ENCODE results near the gene ZNF805.
A peak's percentile ranks its signal among the peaks of the same experiment; 100 is the strongest.
"Not testable (repeated sequence)": the region's sequence is repeated elsewhere in the genome, so short reads cannot be mapped to it uniquely, and the experiment has no call there.

ZNF805 gene

DNA sequence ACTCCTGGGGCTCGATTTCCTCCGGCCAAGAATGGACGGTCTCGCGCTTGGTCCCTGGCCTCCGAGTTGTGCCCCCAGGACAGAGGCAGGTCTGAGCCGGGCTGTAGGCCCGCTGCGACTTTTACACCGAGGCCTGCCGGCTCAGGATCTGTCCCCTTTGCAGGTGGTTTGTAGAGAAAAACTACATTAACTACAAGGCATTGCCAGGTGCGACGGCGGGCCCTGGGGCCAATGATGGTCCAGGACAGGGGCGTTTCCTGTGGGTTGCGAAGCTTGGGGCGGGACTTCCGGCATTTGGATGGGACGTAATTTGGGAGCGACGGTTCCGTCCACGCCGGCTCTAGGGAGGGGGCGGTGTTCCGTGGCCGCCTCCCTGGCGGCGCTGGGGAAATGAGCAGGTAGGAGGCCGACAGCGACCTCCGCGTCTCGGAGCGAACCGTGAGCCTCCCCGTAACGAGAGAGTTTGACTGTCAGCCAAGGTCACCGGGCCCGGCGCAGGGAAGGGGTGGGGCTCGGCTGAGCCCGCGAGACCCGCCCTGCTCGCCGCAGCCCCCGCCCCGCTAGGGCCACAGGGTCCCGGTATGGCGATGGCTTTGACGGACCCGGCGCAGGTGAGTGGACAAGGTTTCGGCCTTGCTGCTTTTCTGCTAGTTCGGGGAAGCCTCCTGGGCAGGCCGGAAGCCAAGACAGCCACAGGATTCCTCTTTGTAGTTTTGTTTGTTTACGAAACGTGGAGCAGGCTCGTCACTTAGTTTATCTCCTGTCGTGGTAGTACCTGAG is at the start of gene ZNF805:
ZNF805 (plus strand) TSS at position 322 of the 780 bp plus-strand sequence; CDS start at position 582, 260 bp downstream.
- DNase-seq, result peak; percentile 98

- peak; percentile 93 for DNase-seq
Observed at GRCh38 chr19:57191141-57192076, 49.0 kb upstream of the ZNF805 start, which contains the start of gene ZNF264. ZNF264 (plus strand) TSS chr19:57191500; CDS start chr19:57191914, 414 bp downstream.

DNA sequence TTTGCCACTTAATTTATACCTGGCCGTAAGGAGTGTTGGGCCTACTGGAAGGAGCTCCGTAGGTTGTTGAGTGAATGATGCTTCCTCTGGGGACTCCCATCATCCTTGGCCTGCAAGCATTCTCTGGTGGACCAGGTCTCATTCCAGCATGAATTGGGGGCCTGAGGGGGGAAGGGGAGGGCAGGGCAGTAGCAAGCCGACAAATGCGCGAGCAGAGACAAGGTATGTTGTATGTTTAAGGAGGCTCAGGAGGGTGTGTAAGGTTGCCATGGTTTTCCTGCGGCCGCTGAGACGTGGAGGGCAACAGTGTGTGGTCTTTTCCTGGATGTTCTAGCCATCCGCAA is 48.4 kb upstream of the ZNF805 start:
- DNase-seq, result no peak

GRCh38 chr19:57192993-57193392 is 47.4 kb upstream of the ZNF805 start:
- no peak for DNase-seq

GRCh38 chr19:57197874-57198273 is 42.6 kb upstream of the ZNF805 start:
- DNase-seq, result not testable (repeated sequence)

GRCh38 chr19:57202160-57202559 is 38.3 kb upstream of the ZNF805 start:
- DNase-seq, result no peak

- DNase-seq, result no peak
Observed at GRCh38 chr19:57210381-57210780, 30.1 kb upstream of the ZNF805 start.

DNA sequence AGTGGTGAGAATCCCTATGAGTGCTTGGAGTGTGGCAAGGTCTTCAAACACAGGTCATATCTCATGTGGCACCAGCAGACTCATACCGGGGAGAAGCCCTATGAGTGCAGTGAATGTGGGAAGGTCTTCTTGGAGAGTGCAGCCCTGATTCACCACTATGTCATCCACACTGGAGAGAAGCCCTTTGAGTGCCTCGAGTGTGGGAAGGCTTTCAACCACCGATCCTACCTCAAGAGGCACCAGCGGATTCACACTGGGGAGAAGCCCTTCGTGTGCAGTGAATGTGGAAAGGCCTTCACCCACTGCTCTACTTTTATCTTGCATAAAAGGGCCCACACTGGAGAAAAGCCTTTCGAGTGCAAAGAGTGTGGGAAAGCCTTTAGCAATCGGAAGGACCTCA is 28.3 kb upstream of the ZNF805 start:
- no peak for DNase-seq

- no peak for DNase-seq
Observed at GRCh38 chr19:57227502-57227901, 12.9 kb upstream of the ZNF805 start.

- DNase-seq, result no peak
Observed at GRCh38 chr19:57231686-57232085, 8.7 kb upstream of the ZNF805 start.

GRCh38 chr19:57233207-57233606 is 7.2 kb upstream of the ZNF805 start:
- no peak for DNase-seq

- no peak for DNase-seq
Observed at GRCh38 chr19:57239982-57240310, 486 bp upstream of the ZNF805 start.

DNA sequence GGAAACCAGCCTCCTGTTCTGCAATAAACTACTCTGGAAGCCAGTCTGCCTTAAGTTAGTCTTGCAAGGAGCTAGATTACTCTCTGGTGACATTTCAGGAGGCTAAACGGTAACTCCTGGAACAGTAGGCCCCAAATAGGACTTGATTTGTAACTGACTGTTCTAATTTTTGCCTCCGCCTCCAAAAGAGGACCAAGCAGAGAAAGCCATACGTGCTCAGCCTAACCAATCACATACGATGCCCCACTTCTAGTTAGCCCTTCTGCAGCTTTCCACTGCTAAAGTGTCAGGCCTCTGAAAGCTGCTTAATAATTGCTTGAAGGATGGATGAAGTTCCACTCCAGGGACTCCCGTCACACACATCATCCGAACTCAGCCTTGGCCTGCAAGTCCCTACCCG is 744 bp downstream of the ZNF805 start:
- DNase-seq, result no peak

- DNase-seq, result no peak
Observed at GRCh38 chr19:57242821-57243220, 2.4 kb downstream of the ZNF805 start.

DNA sequence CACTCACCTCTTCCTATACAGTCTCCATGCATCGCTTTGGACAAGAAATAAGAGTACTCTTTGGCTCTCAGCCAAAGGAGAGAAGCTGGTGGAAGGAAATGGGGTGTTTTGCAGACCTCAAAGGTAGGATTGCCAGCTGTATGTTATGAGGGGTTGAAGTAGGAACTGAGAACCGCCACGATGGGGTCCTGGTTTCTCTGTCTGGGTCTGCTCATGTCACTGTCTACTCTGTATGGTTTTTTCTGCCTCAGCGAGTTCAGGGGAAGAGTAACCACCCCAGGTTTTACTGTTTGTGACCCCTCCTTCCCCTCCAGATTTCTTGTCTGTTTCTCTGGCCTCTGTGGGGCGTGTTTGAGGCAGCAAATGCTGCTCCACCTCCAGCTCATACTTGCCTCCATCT is 4.1 kb downstream of the ZNF805 start:
- DNase-seq, result no peak

DNA sequence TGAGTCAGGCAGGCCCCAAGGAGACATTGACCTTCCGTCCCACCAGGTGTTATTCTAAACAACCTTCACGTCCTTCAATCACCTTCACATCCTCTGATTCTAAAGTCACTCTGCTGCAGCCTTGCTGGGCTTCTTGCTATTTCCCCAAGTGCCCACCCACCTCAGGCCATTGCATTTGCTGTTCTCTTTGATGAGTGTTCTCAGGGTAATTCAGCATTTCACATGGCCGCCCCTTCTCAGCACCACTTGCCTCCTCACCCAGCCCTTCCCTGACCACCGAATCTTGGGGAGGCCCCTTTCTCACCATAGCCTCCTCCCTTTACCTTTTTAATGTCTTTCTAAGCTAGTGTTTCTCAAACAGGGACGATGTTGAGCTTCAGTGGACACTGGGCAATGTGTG is 4.6 kb downstream of the ZNF805 start:
- no peak for DNase-seq

DNA sequence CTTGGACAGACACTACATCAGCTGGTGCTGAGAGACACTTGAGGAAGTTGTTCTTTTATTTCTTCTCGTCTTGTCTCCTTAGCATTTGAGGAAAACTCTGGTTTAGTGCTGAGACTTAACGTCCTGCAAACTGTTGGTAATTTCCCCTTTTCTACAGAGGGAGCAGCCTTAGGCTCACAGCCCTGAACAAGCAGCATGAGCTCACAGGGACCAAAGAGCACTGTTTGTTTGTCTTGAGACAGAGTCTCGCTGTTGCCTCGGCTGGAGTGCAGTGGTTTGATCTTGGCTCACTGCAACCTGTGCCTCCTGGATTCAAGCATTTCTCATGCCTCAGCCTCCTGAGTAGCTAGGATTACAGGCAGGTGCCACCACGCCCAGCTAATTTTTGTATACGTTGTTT is 5.5 kb downstream of the ZNF805 start:
- no peak for DNase-seq

DNA sequence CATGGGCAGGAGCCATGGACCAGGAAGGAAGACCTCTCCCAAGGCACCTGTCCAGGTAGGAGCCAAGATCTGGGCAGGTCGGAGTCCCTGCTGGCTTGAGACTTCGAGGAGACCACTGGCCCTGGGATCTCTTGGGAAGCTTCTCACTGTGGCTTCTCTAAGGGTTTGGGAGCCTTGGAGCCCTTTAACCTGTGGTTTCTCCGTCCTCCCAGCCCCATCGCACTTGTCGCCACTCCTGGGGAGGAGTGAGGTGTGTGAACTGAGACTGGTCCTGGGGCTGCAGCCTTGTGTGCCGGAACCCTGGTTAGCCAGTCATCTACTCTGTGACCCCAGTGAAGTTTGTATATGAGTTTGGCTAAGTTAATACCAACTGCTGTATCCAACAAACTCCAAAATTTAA is 8.2 kb downstream of the ZNF805 start:
- DNase-seq, result no peak

- DNase-seq, result no peak
Observed at GRCh38 chr19:57249329-57249728, 8.9 kb downstream of the ZNF805 start.

DNA sequence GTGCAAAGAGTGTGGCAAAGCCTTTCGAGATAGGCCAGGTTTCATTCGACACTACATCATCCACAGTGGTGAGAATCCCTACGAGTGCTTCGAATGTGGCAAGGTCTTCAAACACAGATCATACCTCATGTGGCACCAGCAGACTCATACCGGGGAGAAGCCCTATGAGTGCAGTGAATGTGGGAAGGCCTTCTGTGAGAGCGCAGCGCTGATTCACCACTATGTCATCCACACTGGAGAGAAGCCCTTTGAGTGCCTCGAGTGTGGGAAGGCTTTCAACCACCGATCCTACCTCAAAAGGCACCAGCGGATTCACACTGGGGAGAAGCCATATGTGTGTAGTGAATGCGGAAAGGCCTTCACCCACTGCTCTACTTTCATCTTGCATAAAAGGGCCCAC is 13.3 kb downstream of the ZNF805 start:
- not testable (repeated sequence) for DNase-seq

DNA sequence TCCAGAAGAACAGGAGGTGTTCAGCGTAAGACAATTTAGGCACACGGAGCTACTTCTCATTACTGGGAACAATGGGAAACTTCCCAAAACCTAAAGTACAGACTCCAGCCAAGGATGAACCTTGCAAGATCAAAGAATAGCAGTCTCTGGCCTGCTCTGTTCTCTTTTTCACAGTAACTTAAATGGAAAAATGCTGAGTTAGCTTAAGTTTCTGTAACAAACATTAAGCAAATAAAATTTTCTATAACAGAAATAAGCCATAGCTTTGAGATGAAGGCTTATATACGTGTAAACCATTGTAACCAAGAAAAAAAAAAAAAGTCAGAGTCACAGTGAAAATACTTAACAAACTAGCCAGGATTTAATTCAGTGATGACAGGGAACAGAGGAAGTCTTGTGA is 21.6 kb downstream of the ZNF805 start:
- DNase-seq, result no peak

- DNase-seq, result no peak
Observed at GRCh38 chr19:57263244-57263741, 22.9 kb downstream of the ZNF805 start.

DNA sequence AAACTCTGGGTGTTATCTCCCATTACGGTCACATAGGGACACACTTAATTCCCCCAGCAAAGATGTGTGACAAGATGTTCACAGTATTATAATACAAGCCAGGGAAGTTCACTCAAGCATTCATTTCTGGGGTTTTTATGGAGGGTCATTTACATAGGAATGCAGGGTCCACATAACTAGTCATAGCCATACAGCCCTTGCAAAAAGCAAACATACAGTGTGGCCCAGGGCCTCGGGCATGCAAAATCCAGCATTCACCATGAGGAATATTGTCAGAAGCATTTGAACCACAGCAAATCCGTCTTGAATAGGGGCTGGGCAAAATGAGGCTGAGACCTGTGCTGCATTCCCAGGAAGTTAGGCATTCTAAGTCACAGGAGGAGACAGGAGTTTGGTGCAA is 26.9 kb downstream of the ZNF805 start:
- DNase-seq, result no peak

All from activated naive CD4-positive, alpha-beta T cell treated with anti-CD3 and anti-CD28 coated beads, Interleukin-2, amount 50 U/mL, for 16 hours (primary cell).